SK-N-SH treated with all-trans-retinoic acid at 6 μM for 48 hours (cell line): ENCODE data around the gene TMEM151A.

Source experiments
- ARNTL ChIP-seq: fragments of 450-650 bp; formaldehyde crosslinking; IDR thresholded peaks from 2 replicates; pipeline ENCODE4 v1.5.0; 2020; ENCODE audit warnings: low read depth, mild to moderate bottlenecking, moderate library complexity, borderline replicate concordance
- CREB5 ChIP-seq: fragments of 250-450 bp; sonication (Bioruptor Pico); IDR thresholded peaks from 2 replicates; pipeline ENCODE4 v1.5.1; 2020; ENCODE audit warnings: low read depth, mild to moderate bottlenecking, moderate library complexity
- CSDC2 ChIP-seq: fragments of 250-450 bp; sonication (Bioruptor Pico); IDR thresholded peaks from 2 replicates; pipeline ENCODE4 v1.5.0; 2020; ENCODE audit warnings: mild to moderate bottlenecking, moderate library complexity
- GLIS3 ChIP-seq: fragments of 250-450 bp; sonication (Bioruptor Pico); IDR thresholded peaks from 2 replicates; pipeline ENCODE4 v1.5.0; 2020; ENCODE audit warnings: mild to moderate bottlenecking, moderate library complexity
- PATZ1 ChIP-seq: fragments of 250-450 bp; sonication (Bioruptor Pico); IDR thresholded peaks from 2 replicates; pipeline ENCODE4 v1.8.0; 2020; ENCODE audit warnings: mild to moderate bottlenecking, moderate library complexity, borderline replicate concordance
- PPARA ChIP-seq: fragments of 250-450 bp; sonication (Bioruptor Pico); IDR thresholded peaks from 2 replicates; pipeline ENCODE4 v1.5.0; 2020; ENCODE audit warnings: mild to moderate bottlenecking, borderline replicate concordance
- ZFP3 ChIP-seq: fragments of 250-450 bp; sonication (Bioruptor Pico); IDR thresholded peaks from 2 replicates; pipeline ENCODE4 v1.5.0; 2020; ENCODE audit warnings: mild to moderate bottlenecking, moderate library complexity
- TF ChIP-seq, protein P1 (sequence below): fragments of 250-450 bp; sonication (Bioruptor Pico); IDR thresholded peaks from 2 replicates; pipeline ENCODE4 v1.5.1; 2021; ENCODE audit warnings: mild to moderate bottlenecking, moderate library complexity

GRCh38 chr11:66287211-66287888 is 4.3 kb upstream of the TMEM151A start:
- TF ChIP-seq, protein P1, sequence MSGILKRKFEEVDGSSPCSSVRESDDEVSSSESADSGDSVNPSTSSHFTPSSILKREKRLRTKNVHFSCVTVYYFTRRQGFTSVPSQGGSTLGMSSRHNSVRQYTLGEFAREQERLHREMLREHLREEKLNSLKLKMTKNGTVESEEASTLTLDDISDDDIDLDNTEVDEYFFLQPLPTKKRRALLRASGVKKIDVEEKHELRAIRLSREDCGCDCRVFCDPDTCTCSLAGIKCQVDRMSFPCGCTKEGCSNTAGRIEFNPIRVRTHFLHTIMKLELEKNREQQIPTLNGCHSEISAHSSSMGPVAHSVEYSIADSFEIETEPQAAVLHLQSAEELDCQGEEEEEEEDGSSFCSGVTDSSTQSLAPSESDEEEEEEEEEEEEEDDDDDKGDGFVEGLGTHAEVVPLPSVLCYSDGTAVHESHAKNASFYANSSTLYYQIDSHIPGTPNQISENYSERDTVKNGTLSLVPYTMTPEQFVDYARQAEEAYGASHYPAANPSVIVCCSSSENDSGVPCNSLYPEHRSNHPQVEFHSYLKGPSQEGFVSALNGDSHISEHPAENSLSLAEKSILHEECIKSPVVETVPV (CRISPR knock-in tag) = no peak
- no peak for TF ChIP-seq CREB5 (CRISPR knock-in tag)
- no peak for TF ChIP-seq ZFP3 (CRISPR knock-in tag)
- no peak for TF ChIP-seq GLIS3 (CRISPR knock-in tag)
- TF ChIP-seq PATZ1 = no peak
- no peak for TF ChIP-seq PPARA
- no peak for TF ChIP-seq ARNTL (CRISPR knock-in tag)
- TF ChIP-seq CSDC2 (CRISPR knock-in tag) = no peak
